Spleen (tissue), 7 donors: ENCODE measurements around the gene MAU2.

ENCODE experiments used
- CTCF ChIP-seq, 11 experiments: fragments of 200-600 bp in 7 of 11; fragments of 450-650 bp in 4 of 11; sonication (generic) in 4 of 11; IDR thresholded peaks in 8 of 11; conservative IDR thresholded peaks in 3 of 11; 1 replicate in 7 of 11; 2 replicates in 4 of 11; pipeline versions ENCODE4 v1.4.0 to v1.8.0; 2016 to 2021; ENCODE audit warnings: antibody characterized with exemption in 11 of 11, inconsistent platforms in 4 of 11, mild to moderate bottlenecking in 1 of 11
- POLR2A ChIP-seq, 3 donors: fragments of 450-650 bp; IDR thresholded peaks; one replicate each; pipeline ENCODE4 v1.5.1; 2017; ENCODE audit warnings: antibody characterized with exemption in 3 of 3, mild to moderate bottlenecking in 1 of 3
- donor health status: DM: no; HTN: no; CAD: no; lungs with moderate emphysema.
- donor health status: DM: no; HTN: no; CAD: no.
- donor health status: DM: no; HTN: no; CAD: no.

GRCh38 chr19:19280561-19280960 lies 40.1 kb upstream of the MAU2 start:
- TF ChIP-seq CTCF (IDR thresholded peaks at IDR 0.05 in 8 of 11, conservative IDR thresholded peaks at IDR 0.05 in 3 of 11) (no peak), POLR2A (IDR thresholded peaks at IDR 0.05) (no peak)
